Measurements from ENCODE around the gene PRLHR. TPM values are rescaled to one million over a fixed set of nuclear protein-coding genes. Genes with fewer than 3 reads are reported as not detected.

Gene PRLHR
- total RNA-seq, 1 donor from 2014 or later = not detected

Other genes starting within 250 kb of the PRLHR start
- 21.4 TPM for gene CACUL1, start 159.3 kb upstream of the PRLHR start, total RNA-seq

Measured in Right ventricle myocardium superior (tissue), 1 donor.